SK-N-MC (cell line): ENCODE measurements around the gene CAMK1D.
A peak's percentile ranks its signal among the peaks of the same experiment; 100 is the strongest.

Source experiments
- DNase-seq: peaks from one replicate; pipeline ENCODE4 v3.0.0-alpha.2; 2011; ENCODE audit warnings: low read depth, low spot score
- H3K27ac ChIP-seq: fragments of 200-600 bp; sonication (generic); 2 replicates; pipeline ENCODE4 v1.5.1; 2016; ENCODE audit warnings: mixed run types
- H3K36me3 ChIP-seq: fragments of 200-600 bp; sonication (generic); 2 replicates; pipeline ENCODE4 v1.6.1; 2017; ENCODE audit warnings: antibody characterized with exemption, low read length, mixed read lengths; ENCODE audit not compliant: insufficient read depth
- H3K4me3 ChIP-seq: fragments of 200-600 bp; sonication (generic); 2 replicates; pipeline ENCODE4 v1.5.1; 2016
- H3K9ac ChIP-seq: fragments of 200-600 bp; sonication (generic); 2 replicates; pipeline ENCODE4 v1.8.0; 2017; ENCODE audit warnings: mixed run types, mixed read lengths; ENCODE audit not compliant: insufficient read length
- H3K9me3 ChIP-seq: fragments of 200-600 bp; sonication (generic); 2 replicates; pipeline ENCODE4 v1.6.1; 2017; ENCODE audit warnings: low read depth, mild to moderate bottlenecking, antibody characterized with exemption, low read length, moderate library complexity, mixed read lengths
- EZH2 ChIP-seq: fragments of 200-600 bp; sonication (generic); IDR thresholded peaks from one replicate; pipeline ENCODE4 v1.6.1; 2017; ENCODE audit warnings: antibody characterized with exemption
- FOXP2 ChIP-seq: optimal IDR thresholded peaks from 2 replicates; pipeline ENCODE3; 2011; ENCODE audit warnings: mild to moderate bottlenecking, moderate library complexity; ENCODE audit not compliant: insufficient read depth; ENCODE audit errors: extremely low read length, control extremely low read depth
- POLR2AphosphoS5 ChIP-seq: IDR thresholded peaks from 2 replicates; pipeline ENCODE4 v1.6.1; 2012; ENCODE audit warnings: mild to moderate bottlenecking, low read depth, low read length, borderline replicate concordance

CAMK1D gene

GRCh38 chr10:12337453-12338372 lies 11.6 kb upstream of the CAMK1D start:
- no peak overlapping the region for H3K4me3 ChIP-seq
- no peak for DNase-seq
- no peak overlapping the region for H3K9ac ChIP-seq
- no peaks in the 10 kb centered on the region for H3K9me3 ChIP-seq
- no peaks in the 10 kb centered on the region for H3K36me3 ChIP-seq
- TF ChIP-seq FOXP2 (no peak), POLR2AphosphoS5 (no peak), EZH2 (no peak)
- no peak overlapping the region for H3K27ac ChIP-seq

DNA sequence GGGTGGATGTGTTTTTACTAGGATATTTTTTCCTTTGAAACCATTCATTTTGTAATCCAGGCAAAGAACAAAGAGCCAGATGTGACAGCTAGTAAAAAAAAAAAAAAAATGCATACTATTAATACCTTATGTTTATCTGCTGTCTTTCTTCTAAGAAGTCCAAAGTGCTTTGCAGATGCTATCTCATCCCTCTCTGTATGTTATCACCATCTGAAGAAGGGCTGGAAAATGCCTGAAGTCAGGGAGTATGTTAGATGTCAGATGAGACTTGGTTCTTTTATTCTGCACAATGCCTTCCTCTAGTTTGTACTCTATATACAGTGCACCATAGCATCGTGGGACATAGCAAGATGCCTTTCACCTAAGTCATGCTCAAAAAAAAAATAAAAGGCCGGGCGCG lies 10.4 kb upstream of the CAMK1D start:
- Histone ChIP-seq H3K36me3 (no peaks in the 10 kb centered on the region), H3K27ac (no peak overlapping the region), H3K9me3 (no peaks in the 10 kb centered on the region), H3K9ac (no peak overlapping the region), H3K4me3 (no peak overlapping the region)
- no peak for DNase-seq
- TF ChIP-seq FOXP2 (no peak), POLR2AphosphoS5 (no peak), EZH2 (no peak)

DNA sequence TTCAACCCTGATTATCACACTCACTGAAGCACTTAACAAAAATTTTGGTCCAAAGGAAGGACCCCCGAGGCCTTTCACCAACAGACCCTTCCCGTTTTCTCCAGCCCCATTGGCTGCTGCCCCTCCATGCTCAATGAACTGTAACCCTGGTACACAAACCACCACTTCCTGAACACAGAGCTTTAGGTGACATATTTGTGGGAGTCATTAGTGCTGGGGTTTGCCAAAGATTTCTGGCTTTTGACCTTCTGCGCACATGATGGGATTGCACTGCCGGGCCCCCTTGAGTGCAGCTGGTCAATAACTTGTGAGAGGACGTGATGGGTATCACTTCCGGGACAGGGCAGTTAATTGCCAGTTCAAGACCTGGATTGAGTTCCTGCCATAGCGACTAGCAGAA lies 9.0 kb upstream of the CAMK1D start:
- no peaks in the 10 kb centered on the region for H3K36me3 ChIP-seq
- H3K27ac ChIP-seq = no peak overlapping the region
- H3K9me3 ChIP-seq = no peaks in the 10 kb centered on the region
- H3K4me3 ChIP-seq = no peak overlapping the region
- TF ChIP-seq EZH2 = no peak
- no peak for TF ChIP-seq FOXP2
- no peak for TF ChIP-seq POLR2AphosphoS5
- no peak overlapping the region for H3K9ac ChIP-seq
- no peak for DNase-seq

DNA sequence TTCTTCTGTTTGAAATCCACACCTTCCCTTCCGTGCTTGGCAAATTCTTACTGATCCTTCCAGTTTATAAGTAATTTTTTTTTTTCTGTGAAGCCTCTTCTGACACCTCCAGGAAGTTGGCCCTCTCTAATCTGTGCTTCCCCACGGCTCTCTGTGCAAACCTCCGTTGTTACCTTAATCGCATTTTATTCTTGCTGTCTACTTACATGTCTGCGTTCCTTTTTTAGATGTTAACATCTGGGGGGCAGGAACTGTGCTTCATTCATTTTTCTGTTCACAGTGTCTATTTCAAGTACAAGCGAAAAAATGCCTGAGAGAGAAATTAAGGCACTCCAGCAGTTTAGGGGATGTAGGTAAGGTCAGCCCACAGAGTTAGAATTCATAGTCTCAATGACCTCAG lies 8.4 kb upstream of the CAMK1D start:
- no peak overlapping the region for H3K27ac ChIP-seq
- TF ChIP-seq POLR2AphosphoS5 (no peak), FOXP2 (no peak)
- H3K36me3 ChIP-seq = no peaks in the 10 kb centered on the region
- DNase-seq = no peak
- H3K9me3 ChIP-seq = no peaks in the 10 kb centered on the region
- H3K9ac ChIP-seq = no peak overlapping the region
- no peak overlapping the region for H3K4me3 ChIP-seq

- no peak for TF ChIP-seq POLR2AphosphoS5
- no peak for TF ChIP-seq FOXP2
- TF ChIP-seq EZH2 = no peak
- H3K27ac ChIP-seq = no peak overlapping the region
- H3K9me3 ChIP-seq = no peaks in the 10 kb centered on the region
- H3K9ac ChIP-seq = no peak overlapping the region
- H3K4me3 ChIP-seq = no peak overlapping the region
- H3K36me3 ChIP-seq = no peaks in the 10 kb centered on the region
- DNase-seq = no peak
Measured at GRCh38 chr10:12341526-12341925, 7.8 kb upstream of the CAMK1D start.

DNA sequence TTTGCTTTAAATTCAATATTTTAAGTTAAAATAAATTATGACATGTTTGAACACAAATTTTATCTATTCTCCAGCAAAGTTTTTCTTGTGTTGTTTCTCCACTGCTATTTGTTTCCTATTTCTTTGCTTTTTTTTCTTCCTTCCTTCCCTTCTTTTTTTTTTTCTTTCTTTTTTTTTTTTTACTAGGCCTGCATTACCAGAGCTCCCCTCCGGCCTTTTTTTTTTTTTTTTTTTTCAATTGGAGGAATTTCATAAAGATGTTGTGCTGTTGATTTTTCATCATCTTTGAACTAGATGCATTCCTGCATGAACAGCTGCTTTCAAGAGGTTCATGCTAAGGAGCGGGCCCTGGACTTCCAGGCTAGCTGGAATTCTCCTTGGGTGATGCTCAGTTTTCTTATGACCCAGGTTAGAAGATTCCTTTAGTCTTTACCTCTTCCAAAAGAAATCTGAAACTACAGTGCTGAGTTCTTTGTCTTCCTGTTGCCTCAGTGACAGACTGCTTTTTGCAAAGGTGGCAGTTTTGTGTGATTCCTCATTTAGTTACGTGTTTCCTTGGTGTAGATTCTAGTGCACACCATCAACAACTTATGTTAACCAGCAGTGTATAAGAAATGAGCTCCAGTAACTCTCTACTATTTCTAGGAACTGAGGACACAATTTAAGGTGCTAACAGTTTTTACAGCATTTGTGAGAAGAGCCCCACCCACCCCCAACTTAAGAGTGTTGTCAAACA lies 4.8 kb upstream of the CAMK1D start:
- no peak overlapping the region for H3K27ac ChIP-seq
- H3K9me3 ChIP-seq = no peaks in the 10 kb centered on the region
- DNase-seq = no peak
- H3K9ac ChIP-seq = no peak overlapping the region
- TF ChIP-seq POLR2AphosphoS5 (no peak), FOXP2 (no peak), EZH2 (no peak)
- no peaks in the 10 kb centered on the region for H3K36me3 ChIP-seq
- no peak overlapping the region for H3K4me3 ChIP-seq

DNA sequence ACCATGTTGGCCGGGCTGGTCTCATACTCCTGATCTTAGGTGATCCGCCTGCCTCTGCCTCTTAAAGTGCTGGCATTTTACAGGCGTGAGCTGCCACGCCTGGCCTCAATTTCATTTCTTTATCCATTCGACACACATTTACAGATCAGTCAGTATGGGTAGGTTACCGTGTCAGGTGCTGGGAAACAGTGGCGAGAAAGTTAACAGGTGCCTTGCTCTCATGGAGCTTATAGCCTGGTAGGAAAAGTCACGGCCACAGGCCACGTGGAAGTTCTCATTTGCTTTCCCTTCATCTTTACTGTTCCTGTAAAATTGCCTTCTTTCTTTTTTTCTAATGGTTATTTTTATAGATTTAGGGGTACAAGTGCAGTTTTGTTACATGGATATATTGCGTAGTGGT lies 2.6 kb upstream of the CAMK1D start:
- no peak for TF ChIP-seq FOXP2
- TF ChIP-seq EZH2 = no peak
- TF ChIP-seq POLR2AphosphoS5 = no peak
- H3K9me3 ChIP-seq = no peaks in the 10 kb centered on the region
- no peak for DNase-seq
- H3K27ac ChIP-seq = no peak overlapping the region
- no peak overlapping the region for H3K9ac ChIP-seq
- H3K4me3 ChIP-seq = no peak overlapping the region
- no peaks in the 10 kb centered on the region for H3K36me3 ChIP-seq

DNA sequence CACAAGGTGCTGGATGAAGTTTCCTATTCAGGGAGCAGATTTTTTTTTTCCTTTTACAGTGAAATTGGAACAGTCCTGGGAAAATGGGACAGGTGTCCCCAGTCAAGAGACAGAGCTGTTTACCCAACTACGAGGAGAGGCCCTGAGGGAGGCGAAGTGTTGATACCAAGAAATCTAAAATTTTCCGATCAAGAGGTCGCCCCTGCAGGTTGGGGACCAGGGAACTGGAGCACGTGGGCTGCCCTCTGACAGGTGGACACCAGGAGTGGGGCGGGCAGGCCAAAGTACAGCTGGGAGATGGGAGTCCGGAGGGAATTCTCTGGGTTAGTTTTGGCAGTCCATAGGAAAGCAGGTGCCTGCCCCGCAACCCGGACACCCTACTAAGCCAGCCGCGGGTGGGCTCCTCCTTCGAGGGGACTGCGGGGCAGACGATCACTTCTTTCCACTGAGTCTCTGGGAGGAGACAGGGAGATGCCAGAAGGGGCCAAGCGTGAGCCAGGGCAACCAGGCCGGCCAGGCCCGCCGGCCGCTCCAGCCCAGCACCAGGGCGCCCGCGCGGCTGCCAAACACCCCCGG lies 965 bp upstream of the CAMK1D start:
- H3K9ac ChIP-seq = no peak overlapping the region
- H3K27ac ChIP-seq = no peak overlapping the region
- H3K36me3 ChIP-seq = no peaks in the 10 kb centered on the region
- H3K4me3 ChIP-seq = peak overlapping the region; percentile 85; the same call in 1 of the 2 replicates
- no peaks in the 10 kb centered on the region for H3K9me3 ChIP-seq
- no peak for TF ChIP-seq FOXP2
- TF ChIP-seq EZH2 = no peak
- TF ChIP-seq POLR2AphosphoS5 = no peak
- no peak for DNase-seq
